Activated CD8-positive, alpha-beta T cell treated with anti-CD3 and anti-CD28 coated beads for 36 hours (primary cell): ENCODE measurements around the gene CHRNG. TPM values are rescaled to one million over a fixed set of nuclear protein-coding genes. Genes with fewer than 3 reads are reported as not detected.

Source experiments
- ATAC-seq: fragments of 200-7000 bp; cut with Tn5 transposase; one replicate; pipeline ENCODE4 v1.10.0; 2021; ENCODE audit warnings: mild to moderate bottlenecking, moderate library complexity
- CTCF ChIA-PET: fragments of 350-600 bp; sonication (Branson Sonifier 250); formaldehyde crosslinking; loops from one replicate; lab custom pipeline; 2021; ENCODE audit warnings: antibody characterized with exemption; lab: Charles Lee
- POLR2A ChIA-PET: fragments of 350-600 bp; sonication (Branson Sonifier 250); formaldehyde crosslinking; loops from one replicate; lab custom pipeline; 2021; ENCODE audit warnings: antibody characterized with exemption; lab: Charles Lee
- DNase-seq: peaks from one replicate; pipeline ENCODE4 v3.0.0-alpha.2; 2020
- H3K27ac Mint-ChIP-seq: one replicate; pipeline ENCODE4 v1.8.0; 2021; ENCODE audit warnings: mild to moderate bottlenecking, mixed read lengths
- H3K27me3 Mint-ChIP-seq: one replicate; pipeline ENCODE4 v1.8.0; 2021; ENCODE audit warnings: mixed read lengths
- H3K36me3 Mint-ChIP-seq: one replicate; pipeline ENCODE4 v1.8.0; 2021; ENCODE audit warnings: low read depth, mixed read lengths
- H3K4me1 Mint-ChIP-seq: one replicate; pipeline ENCODE4 v1.8.0; 2021; ENCODE audit warnings: low read depth, mixed read lengths
- H3K4me3 Mint-ChIP-seq: one replicate; pipeline ENCODE4 v1.8.0; 2021; ENCODE audit warnings: mild to moderate bottlenecking, moderate library complexity, mixed read lengths
- H3K9me3 Mint-ChIP-seq: one replicate; pipeline ENCODE4 v1.8.0; 2021; ENCODE audit warnings: mixed read lengths
- intact Hi-C: fragments of 100-400 bp; cut with micrococcal nuclease; formaldehyde crosslinking; loops from one replicate; pipeline ENCODE4 v1.10.0; 2022
- total RNA-seq, 2 experiments: library from RNA; stranded (reverse); gene quantifications; one replicate each; pipeline ENCODE4 v1.2.3, GENCODE V29; 2021
- TF ChIP-seq, protein P1 (sequence below): fragments of 200-600 bp; IDR thresholded peaks from one replicate; pipeline ENCODE4 v1.8.0; 2022; ENCODE audit warnings: antibody characterized with exemption, mild to moderate bottlenecking

Gene CHRNG
- total RNA-seq, 2 experiments from 2014 or later = not detected

DNA sequence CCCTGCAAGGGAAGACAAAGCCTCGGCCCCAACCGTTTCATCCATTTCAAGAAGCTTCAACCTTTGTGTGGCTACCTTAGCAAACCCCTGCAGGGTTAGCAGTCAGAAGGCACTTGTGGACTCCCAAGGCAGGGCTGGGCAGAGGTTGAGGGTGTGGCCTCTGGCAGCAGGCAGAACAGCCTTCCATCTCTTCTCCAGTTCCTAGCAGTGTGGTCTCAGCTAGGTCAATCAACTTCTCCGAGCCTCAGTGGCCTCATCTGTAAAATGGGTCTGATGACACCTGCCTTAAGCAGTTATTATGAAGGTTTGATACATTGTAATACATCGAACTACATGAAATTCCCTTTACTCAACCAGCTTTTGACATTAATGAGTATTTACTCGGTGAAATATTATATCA is 26.1 kb upstream of the CHRNG start:
- CTCF ChIA-PET = interaction anchor here (1.3 to 2.0 kb wide), 2 partner anchors 9 to 68 kb away, joined by 4 to 12 read pairs; no protein-coding TSS in a partner anchor
- Mint-ChIP-seq H3K27me3 (peaks cover 3% of the 10 kb centered on the region), H3K9me3 (no peaks in the 10 kb centered on the region), H3K27ac (no peak overlapping the region), H3K4me1 (no peaks in the 10 kb centered on the region), H3K36me3 (no peaks in the 10 kb centered on the region), H3K4me3 (no peak overlapping the region)
- POLR2A ChIA-PET = no interaction called here
- intact Hi-C loops = no loop called here
- ATAC-seq (no peak), DNase-seq (no peak)
- TF ChIP-seq, protein P1, sequence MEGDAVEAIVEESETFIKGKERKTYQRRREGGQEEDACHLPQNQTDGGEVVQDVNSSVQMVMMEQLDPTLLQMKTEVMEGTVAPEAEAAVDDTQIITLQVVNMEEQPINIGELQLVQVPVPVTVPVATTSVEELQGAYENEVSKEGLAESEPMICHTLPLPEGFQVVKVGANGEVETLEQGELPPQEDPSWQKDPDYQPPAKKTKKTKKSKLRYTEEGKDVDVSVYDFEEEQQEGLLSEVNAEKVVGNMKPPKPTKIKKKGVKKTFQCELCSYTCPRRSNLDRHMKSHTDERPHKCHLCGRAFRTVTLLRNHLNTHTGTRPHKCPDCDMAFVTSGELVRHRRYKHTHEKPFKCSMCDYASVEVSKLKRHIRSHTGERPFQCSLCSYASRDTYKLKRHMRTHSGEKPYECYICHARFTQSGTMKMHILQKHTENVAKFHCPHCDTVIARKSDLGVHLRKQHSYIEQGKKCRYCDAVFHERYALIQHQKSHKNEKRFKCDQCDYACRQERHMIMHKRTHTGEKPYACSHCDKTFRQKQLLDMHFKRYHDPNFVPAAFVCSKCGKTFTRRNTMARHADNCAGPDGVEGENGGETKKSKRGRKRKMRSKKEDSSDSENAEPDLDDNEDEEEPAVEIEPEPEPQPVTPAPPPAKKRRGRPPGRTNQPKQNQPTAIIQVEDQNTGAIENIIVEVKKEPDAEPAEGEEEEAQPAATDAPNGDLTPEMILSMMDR = no peak

GRCh38 chr2:232515639-232516038 is 23.9 kb upstream of the CHRNG start:
- no peak overlapping the region for H3K4me3 Mint-ChIP-seq

DNA sequence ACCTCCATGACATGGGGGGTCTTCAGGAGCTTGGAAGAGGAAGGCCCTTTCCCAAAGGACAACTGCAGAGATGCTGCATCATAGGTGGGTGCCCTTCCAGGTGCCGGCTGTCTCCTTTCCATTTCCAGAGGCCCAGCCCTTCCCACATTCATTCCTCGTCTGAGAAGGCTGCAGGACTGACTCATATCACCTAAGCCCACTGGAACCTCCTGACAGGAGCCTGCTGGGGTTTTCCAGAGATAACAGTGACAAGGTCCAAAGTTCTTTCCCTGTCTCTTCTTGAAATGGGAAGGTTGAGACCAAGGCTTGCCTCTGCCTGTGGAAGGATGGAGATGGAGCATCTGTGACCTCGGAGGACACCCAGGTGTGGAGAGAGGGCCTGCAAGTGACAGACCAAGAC is 22.9 kb upstream of the CHRNG start:
- Mint-ChIP-seq H3K4me1 (peaks cover 2% of the 10 kb centered on the region), H3K9me3 (no peaks in the 10 kb centered on the region), H3K27ac (no peak overlapping the region), H3K4me3 (no peak overlapping the region), H3K27me3 (peaks cover 20% of the 10 kb centered on the region), H3K36me3 (no peaks in the 10 kb centered on the region)
- DNase-seq (no peak), ATAC-seq (no peak)
- CTCF ChIA-PET = interaction anchor here (1.3 kb wide), 1 partner anchor 7 kb away, joined by 4 read pairs; no protein-coding TSS in a partner anchor
- TF ChIP-seq, protein P1 = no peak
- POLR2A ChIA-PET = interaction anchor here (0.6 kb wide), 1 partner anchor 205 kb away, joined by 3 read pairs; no protein-coding TSS in a partner anchor
- intact Hi-C loops = no loop called here

More at GRCh38 chr2:232515639-232516038, 23.9 kb upstream of the CHRNG start:
- no peak for DNase-seq
- Mint-ChIP-seq H3K27ac (no peak overlapping the region), H3K4me1 (no peaks in the 10 kb centered on the region), H3K27me3 (peaks cover 14% of the 10 kb centered on the region), H3K9me3 (no peaks in the 10 kb centered on the region), H3K36me3 (no peaks in the 10 kb centered on the region)
- ATAC-seq = no peak
- CTCF ChIA-PET = interaction anchor here (1.3 kb wide), 1 partner anchor 8 kb away, joined by 4 read pairs; no protein-coding TSS in a partner anchor
- intact Hi-C loops = no loop called here
- POLR2A ChIA-PET = interaction anchor here (0.6 to 1.0 kb wide), 2 partner anchors 11 to 204 kb away, joined by 3 read pairs; no protein-coding TSS in a partner anchor
- TF ChIP-seq, protein P1 = no peak

- H3K9me3 Mint-ChIP-seq = no peaks in the 10 kb centered on the region
- H3K4me1 Mint-ChIP-seq = peaks cover 5% of the 10 kb centered on the region
- H3K36me3 Mint-ChIP-seq = no peaks in the 10 kb centered on the region
- ATAC-seq (no peak), DNase-seq (no peak)
- H3K4me3 Mint-ChIP-seq = no peak overlapping the region
- TF ChIP-seq, protein P1 = no peak
- H3K27me3 Mint-ChIP-seq = peaks cover 30% of the 10 kb centered on the region
- intact Hi-C loops = no loop called here
- no peak overlapping the region for H3K27ac Mint-ChIP-seq
- ChIA-PET POLR2A (no interaction called here), CTCF (interaction anchor here (1.3 kb wide), 1 partner anchor 72 kb away, joined by 4 read pairs; no protein-coding TSS in a partner anchor)
Observed at GRCh38 chr2:232518844-232519243, 20.6 kb upstream of the CHRNG start.

- Mint-ChIP-seq H3K4me3 (no peak within 1 kb of the TSS), H3K27me3 (peaks cover 36% of the 10 kb centered on the region), H3K4me1 (peaks cover 6% of the 10 kb centered on the region), H3K9me3 (no peaks in the 10 kb centered on the region), H3K36me3 (no peaks in the 10 kb centered on the region), H3K27ac (no peak within 1 kb of the TSS)
- TF ChIP-seq, protein P1 = no peak
- ChIA-PET POLR2A (no interaction called here), CTCF (interaction anchor here (0.9 to 1.9 kb wide), 4 partner anchors 11 to 80 kb away, joined by 3 to 7 read pairs (median 4); no protein-coding TSS in a partner anchor)
- ATAC-seq (no peak), DNase-seq (no peak)
- intact Hi-C loops = loop anchor here (5.0 kb wide), 1 partner anchor 73 kb away; no protein-coding TSS in a partner anchor
Observed at GRCh38 chr2:232519581-232520438, 19.7 kb upstream of the CHRNG start, which contains the start of gene PRSS56. PRSS56 (plus strand) TSS chr2:232520388; CDS start chr2:232520599, 211 bp downstream.
